TTC549 (cell line): ENCODE data around the gene EYS.
"Not testable (repeated sequence)": the region's sequence is repeated elsewhere in the genome, so short reads cannot be mapped to it uniquely, and the experiment has no call there.

Experiments used
- FAIRE-seq: peaks from 2 replicates; lab custom pipeline; 2012; peaks lifted over from hg19 to GRCh38; lab: Jason Lieb, UNC

Gene EYS

DNA sequence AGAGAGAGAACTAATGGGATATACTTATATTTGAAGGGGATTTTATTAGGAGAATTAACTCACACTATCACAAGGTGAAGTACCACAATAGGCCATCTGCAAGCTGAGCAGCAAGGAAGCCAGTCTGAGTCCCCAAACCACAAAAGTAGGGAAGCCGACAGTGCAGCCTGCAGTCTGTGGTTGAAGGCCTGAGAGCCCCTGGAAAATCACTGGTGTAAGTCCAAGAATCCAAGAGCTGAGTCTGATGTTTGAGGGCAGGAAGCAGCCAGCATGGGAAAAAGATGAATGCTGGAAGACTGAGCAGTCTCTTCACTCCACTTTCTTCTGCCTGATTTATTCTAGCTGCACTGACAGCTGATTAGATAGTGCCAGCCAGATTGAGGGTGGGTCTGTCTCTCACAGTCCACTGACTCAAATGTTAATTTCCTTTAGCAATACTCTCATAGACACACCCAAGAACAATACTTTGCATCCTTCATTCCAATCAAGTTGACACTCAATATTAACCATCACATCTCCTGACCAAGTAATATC is 1247.5 kb downstream of the EYS start:
- no peak for FAIRE-seq

DNA sequence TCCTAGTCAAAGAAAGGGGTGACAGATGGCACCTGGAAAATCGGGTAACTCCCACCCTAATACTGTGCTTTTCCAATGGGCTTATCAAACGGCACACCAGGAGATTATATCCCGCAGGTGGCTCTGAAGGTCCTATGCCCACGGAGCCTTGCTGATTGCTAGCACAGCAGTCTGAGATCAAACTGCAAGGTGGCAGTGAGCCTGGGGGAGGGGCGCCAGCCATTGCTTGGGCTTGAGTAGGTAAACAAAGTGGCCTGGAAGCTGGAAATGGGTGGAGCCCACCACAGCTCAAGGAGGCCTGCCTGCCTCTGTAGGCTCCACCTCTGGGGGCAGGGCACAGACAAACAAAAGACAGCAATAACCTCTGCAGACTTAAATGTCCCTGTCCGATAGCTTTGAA is 1258.9 kb downstream of the EYS start:
- not testable (repeated sequence) for FAIRE-seq

DNA sequence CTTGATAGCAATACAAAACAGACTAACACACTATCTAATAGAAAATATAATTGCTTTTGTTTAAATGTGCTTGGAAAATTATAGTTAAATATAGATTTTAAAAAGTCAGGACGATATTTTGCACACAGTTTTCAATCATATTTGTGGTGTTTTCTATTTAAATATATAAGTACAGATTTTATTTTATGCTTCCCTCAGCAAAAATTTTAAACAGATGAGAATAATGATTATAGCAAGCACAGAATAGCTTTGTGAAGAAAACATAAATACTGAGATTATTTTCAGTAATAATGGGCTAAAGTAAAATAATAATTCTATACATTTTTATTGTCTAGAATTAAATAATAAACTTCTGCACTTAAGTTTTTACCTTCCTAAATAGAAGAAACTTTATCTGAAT is 1262.0 kb downstream of the EYS start:
- FAIRE-seq, result no peak

DNA sequence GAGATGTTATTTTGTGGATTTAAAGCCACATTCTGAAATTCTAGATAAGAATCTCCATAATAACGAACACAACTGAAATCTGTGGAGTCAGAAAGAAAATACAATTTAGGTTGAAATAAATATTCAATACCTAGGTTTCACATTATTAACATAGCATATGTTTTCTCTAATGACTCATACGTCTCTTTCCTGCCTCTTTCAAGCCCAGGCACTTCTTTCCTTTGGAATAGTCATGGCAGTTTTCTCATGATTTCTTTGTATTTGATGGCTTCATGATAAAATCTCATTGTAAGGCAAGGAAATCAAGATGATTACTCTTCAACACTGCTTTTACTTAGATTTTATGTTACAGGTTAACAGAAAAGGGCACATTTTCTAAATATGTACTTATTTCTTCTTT is 1267.8 kb downstream of the EYS start:
- FAIRE-seq, result no peak

DNA sequence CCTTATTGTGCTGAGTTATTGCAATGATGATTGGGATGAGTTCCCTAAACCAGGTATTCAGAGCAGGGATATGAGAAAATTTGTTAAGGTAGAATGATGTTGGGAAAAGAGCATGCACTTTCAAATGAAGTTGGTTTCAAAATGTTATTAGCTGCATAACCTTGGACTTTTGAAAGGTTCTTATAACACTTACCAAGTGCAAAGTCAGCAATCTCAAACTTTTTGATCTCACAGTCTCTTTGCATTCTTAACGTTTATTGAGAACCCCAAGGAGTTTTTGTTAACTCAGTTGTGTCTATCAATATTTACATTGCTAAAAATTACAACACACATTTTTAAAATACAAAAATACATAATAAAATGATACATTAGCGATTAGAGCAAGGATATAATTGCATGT is 1269.0 kb downstream of the EYS start:
- FAIRE-seq, result no peak

DNA sequence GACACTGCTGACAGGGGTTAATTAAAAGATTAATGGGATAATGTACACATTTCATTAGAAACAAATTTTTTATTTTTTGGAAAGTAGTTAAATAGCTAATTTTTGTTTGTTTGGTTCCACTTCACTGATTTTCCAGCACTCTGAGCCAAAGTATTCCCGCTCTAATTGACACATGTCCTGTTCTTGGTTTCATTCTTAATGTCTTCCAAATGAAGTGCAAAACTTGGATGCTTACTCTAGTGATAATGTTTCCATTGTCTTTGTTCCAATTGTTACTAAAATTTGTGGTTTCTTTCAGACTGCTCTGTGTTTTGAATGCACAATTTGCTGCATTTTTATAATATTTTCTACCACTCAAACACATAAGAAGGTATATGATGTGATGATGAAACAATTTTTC is 1277.1 kb downstream of the EYS start:
- FAIRE-seq, result no peak

DNA sequence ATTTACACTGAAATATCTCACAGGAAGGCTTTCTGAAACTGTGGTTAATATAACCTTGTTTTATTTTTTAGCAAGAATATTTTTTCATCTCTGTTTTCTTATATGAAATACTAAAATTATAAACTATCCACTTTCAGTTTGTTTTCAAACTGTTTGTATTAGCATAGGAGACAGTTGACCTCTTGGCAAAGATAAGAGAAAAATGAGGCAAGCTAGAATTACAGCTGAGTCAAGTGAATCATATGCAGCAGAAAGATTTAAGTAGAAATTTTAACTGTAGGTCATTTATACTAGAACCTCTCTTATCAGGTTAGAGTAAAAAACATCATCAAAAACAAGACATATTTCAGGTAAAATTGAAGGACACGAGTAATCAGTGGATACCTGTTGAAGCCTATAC is 1278.8 kb downstream of the EYS start:
- FAIRE-seq, result no peak

DNA sequence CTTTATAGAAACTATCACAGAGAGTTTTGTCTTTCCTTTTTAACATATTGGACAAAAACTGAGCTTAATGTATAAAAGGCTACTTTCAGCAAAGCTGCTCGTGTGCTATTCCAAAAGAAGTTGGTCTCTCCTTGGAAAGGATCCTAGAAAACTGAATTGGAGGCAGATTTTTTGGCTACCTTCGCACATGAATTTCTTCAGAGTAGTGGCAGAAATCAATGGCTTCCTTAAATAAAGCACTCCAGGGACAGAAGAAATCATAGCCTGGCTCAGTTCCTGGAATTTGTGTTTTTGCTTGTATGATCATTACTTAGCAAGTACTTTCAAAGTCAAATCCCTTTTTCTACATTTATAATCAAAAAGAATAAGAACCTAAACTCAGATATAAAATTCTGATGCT is 1291.1 kb downstream of the EYS start:
- no peak for FAIRE-seq

DNA sequence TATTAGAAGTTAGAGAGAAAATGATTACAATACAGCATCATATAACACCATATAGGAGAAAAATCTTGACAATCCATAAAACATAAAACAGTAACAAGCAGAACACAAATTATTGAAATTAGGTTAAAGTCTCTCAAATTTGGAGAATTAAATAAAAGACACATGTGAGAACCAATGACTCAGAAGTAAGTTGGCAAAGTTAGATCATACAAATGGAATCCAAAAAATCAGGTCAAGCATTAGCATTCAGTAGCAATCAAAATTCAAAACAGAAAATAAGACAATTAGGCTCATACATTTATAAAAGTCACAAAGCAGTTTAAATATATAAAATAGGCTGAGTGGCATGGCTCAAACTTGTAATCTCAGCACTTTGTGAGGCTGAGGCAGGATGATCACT is 1295.8 kb downstream of the EYS start:
- no peak for FAIRE-seq

DNA sequence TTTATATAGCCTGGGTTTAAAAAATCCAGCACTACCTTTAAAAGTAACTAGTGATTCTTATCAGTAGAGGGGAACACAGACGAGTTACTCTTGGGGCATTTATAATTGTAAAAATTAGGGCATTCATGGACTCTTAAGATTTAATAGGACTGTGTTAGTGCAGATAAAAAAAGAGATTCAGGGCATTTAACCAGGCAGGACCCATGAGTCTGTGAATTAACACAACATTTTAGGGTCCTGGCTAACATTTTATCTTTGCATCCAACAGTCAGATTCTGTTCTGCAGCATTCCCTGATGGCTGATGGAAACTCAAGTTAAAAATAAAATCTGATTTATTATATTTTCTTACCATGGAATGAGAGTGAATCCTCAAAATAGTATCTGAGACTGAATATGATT is 1297.1 kb downstream of the EYS start:
- FAIRE-seq, result no peak

DNA sequence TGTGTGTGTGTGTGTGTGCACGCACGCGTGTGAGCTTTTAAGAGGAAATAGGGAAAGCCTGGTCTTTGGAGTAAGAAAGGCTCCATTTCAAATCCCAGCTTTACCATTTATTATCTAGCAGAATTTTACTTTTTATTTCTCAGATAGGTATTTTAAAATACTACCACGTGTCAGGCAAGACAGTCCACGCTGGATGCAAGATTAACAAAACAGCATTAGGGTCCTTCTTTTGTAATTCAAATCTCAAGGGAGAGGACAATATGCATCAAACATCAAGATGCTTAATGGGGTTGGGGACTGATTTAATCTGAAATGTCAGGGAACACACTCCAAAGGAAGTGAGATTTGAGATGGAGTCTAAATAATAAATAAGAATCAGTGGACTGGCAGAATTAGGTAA is 1302.6 kb downstream of the EYS start:
- no peak for FAIRE-seq

DNA sequence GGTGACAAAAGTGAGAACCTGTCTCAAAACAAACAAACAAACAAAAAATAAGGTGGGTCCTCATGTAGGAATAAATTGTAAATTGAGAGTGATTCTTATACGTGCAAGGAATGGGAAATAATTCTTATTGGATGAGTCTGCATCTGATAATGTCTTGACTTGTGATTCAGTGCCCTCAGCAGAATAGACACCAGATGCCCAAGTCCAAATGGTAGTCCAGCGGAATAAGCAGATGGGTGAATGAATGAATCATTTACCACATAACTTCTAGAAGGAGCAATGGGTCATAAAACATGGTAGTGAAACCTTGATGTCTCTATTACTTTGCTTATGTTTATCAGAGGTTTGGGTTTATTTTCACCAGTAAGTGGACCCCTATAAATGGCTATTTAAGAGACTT is 1323.7 kb downstream of the EYS start:
- no peak for FAIRE-seq

DNA sequence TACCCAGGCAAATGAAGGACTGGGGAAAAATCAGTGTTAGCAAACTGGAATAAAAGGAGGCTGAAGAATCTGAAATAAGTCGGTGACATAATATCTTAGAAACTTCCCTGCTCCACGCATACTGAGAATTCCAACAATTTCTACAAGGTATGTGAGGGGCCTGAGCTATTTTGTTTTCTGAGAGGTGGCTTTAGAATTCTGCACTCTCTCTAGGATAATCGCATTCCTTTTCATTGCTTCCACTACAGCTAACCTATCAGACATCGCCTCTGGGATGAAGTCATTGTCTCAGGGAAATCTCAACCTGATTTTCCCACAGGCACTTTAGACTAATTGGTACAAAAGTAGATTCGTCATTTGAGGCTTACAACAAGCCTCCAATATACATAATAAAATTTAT is 1330.6 kb downstream of the EYS start:
- no peak for FAIRE-seq

DNA sequence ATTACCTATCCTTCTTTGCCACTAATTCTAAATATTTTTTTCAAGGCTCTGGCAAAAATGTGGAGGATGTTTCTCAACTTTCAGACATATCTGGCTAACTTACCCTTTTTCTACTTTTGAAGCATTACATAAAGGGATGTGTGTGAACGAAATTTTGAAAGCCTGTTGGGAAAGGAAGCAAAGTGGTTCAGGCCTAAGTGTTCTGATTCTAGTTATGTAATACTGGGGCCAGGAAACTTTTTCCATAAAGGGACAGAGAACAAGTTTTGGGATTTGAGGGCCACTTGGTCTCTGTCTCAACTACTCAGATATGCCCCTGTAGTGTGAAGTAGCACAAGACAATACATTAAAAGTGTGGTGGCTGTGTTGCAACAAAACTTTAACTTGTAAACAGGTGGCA is 1349.6 kb downstream of the EYS start:
- no peak for FAIRE-seq

DNA sequence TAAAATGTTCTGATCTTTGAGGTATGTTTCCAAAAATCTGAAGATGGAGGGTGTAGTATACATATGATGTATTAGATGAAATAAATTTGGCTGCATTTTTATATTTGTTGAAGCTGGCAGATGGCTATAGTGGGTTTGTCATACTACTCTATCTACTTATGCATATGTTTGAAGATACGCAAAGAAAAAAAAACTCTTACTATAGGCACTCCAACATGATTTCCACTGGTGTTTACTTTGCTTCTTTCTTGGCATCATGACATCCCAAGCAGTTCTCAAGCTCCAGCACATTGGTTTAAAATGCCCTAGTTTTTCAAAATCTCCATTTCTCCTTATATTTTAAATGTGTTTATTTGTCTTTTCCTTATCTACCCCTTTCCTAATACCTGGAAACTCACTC is 1359.6 kb downstream of the EYS start:
- no peak for FAIRE-seq

DNA sequence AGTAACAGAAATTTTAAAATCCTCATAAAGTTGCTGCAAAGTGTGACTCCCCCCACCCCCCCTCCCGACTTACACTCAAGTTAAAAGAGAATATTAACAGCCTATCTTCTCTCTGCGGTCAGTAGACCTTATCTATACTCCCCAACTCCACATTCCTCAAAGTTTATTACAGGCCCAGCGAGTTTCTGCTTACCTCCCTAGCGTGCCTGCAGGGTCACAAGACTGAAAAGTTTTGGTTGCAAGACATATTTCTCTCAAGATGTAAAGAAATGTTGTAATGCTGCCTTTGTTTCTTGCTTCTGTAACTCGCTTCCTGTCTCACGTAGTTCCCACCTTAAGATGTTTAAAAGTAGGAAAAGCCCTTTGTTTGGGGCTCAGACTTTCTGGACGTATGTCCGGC is 1371.8 kb downstream of the EYS start:
- FAIRE-seq, result no peak

DNA sequence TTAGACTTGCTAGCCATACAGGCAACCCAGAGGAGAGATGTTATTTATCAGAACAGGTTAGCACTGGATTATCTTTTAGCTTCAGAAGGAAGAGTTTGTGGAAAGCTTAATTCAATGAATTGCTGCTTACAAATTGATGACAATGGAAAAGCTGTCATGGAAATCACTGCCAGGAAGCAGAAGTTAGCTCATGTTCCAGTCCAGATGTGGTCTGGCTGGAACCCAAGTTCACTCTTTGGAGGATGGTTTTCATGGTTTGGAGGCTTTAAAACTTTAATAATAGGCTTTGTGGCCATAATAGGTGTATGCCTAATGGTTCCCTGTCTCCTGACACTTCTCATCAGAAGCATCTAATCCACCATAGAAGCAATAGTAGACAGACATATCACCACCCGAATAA is 1372.4 kb downstream of the EYS start:
- no peak for FAIRE-seq

DNA sequence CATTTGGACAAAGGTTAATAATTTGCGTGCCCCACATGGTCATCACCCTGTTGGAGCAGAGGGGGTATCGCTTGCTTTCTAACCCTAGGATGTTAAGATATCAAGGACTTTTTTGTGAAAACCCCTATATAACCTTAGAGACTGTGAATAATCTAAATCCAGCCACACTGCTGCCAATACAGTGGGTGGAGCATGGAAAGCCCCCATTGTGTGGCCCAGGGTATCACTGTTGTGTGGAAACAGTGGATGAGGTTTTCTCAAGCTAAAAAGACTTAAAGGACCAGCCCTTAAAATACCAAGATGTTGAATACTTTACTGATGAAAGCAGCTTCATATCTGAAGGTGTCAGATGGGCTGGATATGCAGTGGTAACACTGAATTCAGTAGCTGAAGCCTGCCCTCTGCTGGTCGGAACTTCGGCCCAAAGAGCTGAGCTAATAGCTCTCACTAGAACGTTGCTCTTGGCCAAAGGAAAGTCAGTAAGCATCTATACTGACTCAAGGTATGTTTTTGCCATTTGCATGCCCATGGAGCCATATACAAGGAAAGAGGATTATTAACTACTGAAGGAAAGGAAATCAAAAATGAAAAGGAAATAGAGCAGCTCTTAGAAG is 1376.2 kb downstream of the EYS start:
- no peak for FAIRE-seq

DNA sequence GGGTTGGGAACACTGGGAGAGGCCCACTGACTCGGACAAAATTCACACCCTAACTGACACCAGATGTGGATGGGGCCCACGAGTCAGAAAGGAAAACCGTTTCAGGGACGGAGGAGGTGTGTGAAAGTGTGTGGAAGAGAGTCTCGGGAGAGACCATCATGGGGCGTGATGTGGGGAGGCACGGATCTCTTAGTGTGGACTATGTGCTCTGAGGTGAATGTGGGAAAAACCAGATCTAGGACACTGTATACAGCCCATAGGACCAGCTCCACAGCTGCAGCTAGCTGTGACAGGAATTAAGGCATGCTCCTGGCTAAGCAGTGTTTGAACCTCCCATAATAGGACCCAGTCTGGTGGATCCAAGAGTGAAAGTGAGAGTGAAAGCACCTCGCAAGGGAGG is 1380.1 kb downstream of the EYS start:
- no peak for FAIRE-seq

DNA sequence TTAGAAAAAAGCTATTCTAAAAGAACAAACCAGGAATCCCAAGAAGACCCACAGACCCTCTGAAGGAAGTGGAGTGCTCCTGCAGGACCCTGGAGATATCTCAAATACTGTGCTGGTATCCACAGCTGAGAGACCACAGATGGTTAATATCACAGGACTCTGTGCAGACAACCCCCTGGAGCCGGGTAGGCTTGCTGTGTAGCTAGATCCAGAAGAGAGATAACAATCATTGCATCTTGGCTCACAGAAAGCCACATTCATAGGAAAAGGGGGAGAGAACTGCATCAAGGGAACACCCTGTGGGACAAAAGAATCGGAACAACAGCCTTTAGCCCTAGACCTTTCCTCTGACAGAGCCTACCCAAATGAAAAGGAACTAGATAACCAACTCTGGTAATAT is 1381.9 kb downstream of the EYS start:
- no peak for FAIRE-seq

DNA sequence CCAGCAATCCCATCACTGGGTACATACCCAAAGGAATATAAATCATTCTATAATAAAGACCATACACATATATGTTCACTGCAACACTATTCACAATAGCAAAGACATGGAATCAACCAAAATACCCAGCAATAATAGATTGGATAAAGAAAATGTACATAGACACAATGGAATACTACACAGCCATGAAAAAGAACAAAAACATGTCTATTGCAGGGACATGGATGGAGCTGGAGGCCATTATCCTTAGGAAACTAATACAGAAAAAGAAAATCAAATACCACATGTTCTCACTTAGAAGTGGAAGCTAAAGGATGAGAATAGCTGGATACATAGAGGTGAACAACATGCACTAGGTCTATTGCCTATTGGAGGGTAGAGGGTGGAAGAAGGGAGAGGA is 1396.8 kb downstream of the EYS start:
- FAIRE-seq, result no peak

DNA sequence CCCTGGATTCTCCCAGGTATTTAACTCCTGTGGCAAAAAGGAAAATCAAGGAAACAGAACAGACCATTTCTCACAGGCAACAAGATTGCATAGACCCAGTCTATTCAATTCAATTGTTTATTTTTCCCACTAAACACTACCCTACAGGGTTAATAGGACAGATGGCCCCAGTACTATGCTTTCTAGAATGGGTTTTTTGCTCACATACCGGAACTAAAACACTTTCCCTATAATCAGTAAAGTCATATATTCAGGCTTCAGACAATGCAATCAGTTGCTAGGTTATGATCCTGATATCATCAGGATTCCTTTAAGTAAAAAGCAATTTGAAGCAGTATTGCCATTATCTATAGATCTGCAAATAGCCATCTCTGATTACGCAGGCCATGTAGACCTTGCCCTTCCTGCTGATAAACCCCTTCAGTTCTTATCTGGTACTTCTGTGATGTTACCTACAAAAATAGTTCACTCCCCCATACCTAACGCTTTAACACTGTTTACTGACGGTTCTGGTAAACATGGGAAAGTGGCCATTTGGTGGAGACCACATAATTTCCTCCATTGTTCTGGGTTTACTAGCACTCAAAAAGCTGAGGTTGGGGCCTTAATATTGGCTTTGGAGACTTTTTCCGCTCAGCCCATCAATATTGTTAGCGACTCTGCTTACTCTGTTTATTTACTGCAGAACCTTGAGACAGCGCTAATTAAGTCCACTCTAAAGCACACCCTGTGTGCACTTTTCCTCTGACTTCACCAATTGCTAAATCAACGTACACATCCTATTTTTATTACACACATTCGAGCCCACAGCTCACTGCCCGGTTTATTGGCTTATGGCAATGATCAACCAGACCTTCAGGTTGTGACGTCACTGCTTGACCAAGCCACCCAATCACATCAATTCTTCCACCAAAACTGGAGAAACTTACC is 1405.5 kb downstream of the EYS start:
- no peak for FAIRE-seq

DNA sequence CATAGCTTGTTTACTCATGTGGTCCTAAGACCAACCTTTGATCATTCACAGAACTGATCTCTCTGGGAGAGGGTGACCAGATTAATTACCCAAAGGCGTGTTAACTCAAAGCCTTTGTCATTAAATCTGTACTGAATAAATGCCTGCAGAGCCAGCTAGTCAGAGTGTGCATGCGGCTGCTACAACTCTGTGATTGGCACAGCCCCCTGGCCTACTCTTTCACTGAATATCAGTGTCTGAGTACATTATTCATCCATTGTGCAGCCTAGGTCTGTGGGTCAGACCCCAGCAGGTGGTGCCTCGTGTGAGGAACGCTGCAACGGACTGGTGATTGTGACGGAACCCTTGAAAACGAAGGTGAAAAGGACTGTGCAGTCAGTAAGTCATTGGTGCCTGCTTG is 1407.8 kb downstream of the EYS start:
- FAIRE-seq, result no peak

DNA sequence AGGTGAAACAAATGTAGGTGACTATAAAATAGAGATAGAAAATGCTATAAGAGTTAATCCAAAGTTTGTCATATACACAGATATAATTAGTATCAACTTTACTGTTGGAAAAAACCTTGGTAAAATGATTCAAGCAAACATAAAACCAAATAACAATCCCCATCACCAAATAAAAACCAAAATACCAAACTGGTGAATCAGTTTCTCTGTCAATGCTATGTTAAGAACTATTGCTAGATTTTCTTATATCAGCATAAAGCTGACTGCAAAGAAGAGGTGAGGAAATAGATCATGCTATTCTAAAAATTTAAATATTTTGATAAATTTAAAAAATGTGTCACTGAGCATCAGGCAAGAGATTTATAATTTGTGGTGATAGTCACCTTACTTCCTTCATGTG is 1413.0 kb downstream of the EYS start:
- no peak for FAIRE-seq
